GM12801 (cell line): ENCODE results near the gene C2CD3.

ENCODE experiments used
- CTCF ChIP-seq: IDR thresholded peaks from one replicate; pipeline ENCODE4 v1.5.1; 2011; ENCODE audit warnings: control low read depth; ENCODE audit not compliant: insufficient read length; ENCODE audit errors: extremely low read depth

The C2CD3 gene

GRCh38 chr11:74004759-74005615 lies 165.8 kb downstream of the C2CD3 start:
- TF ChIP-seq CTCF, result no peak

- TF ChIP-seq CTCF, result no peak
Observed at GRCh38 chr11:74004046-74004695, 166.6 kb downstream of the C2CD3 start.

- no peak for TF ChIP-seq CTCF
Observed at GRCh38 chr11:74002832-74003231, 168.0 kb downstream of the C2CD3 start.

- TF ChIP-seq CTCF, result no peak
Observed at GRCh38 chr11:74001822-74002286, 168.9 kb downstream of the C2CD3 start.

GRCh38 chr11:74000307-74001133 lies 170.3 kb downstream of the C2CD3 start:
- TF ChIP-seq CTCF, result no peak

GRCh38 chr11:73999581-74000306 lies 171.1 kb downstream of the C2CD3 start:
- no peak for TF ChIP-seq CTCF
